A549 (cell line): ENCODE data around the gene SLC6A6. TPM values are rescaled to one million over a fixed set of nuclear protein-coding genes. Genes with fewer than 3 reads are reported as not detected.
A peak's percentile ranks its signal among the peaks of the same experiment; 100 is the strongest.

ENCODE experiments used
- ATAC-seq, 2 experiments: fragments of 200-7000 bp in 1 of 2; fragments of >200 bp in 1 of 2; cut with Nextera tagmentation in 1 of 2; cut with Tn5 transposase in 1 of 2; 3 replicates each; pipeline versions ENCODE4 v1.8.0 to v1.9.1; 2018 to 2020; ENCODE audit warnings: mild to moderate bottlenecking in 1 of 2, moderate library complexity in 1 of 2
- CTCF ChIA-PET: fragments of 300-600 bp; sonication (Branson Sonifier 250); formaldehyde crosslinking; extraction: SDS; loops from one replicate; lab custom pipeline; 2021; ENCODE audit warnings: antibody characterized with exemption, inconsistent platforms; lab: Yijun Ruan, JAX
- POLR2A ChIA-PET: fragments of 350-600 bp; formaldehyde crosslinking; extraction: SDS; loops from one replicate; lab custom pipeline; 2021; ENCODE audit warnings: antibody characterized with exemption, inconsistent platforms; lab: Yijun Ruan, JAX
- DNase-seq, 2 experiments: peaks; one replicate each; pipeline versions ENCODE4 v3.0.0 to v3.0.0-alpha.2; 2011 to 2016; ENCODE audit warnings: low read depth in 1 of 2, low spot score in 1 of 2
- FAIRE-seq: peaks from 2 replicates; lab custom pipeline; 2011; peaks lifted over from hg19 to GRCh38; lab: Jason Lieb, UNC
- H3K27ac ChIP-seq, 2 experiments: fragments of >200 bp; sonication (Bioruptor Twin); formaldehyde crosslinking; 3 replicates each; pipeline ENCODE4 v1.5.1; 2016 to 2017
- H3K4me1 ChIP-seq: fragments of >200 bp; sonication (Bioruptor Twin); formaldehyde crosslinking; 3 replicates; pipeline ENCODE4 v1.6.1; 2016
- H3K4me2 ChIP-seq: fragments of >200 bp; sonication (Bioruptor Twin); formaldehyde crosslinking; 3 replicates; pipeline ENCODE4 v1.6.1; 2016
- H3K4me3 ChIP-seq: fragments of >200 bp; sonication (Bioruptor Twin); formaldehyde crosslinking; 3 replicates; pipeline ENCODE4 v1.5.1; 2016
- H3K9me3 ChIP-seq: fragments of >200 bp; sonication (Bioruptor Twin); formaldehyde crosslinking; 3 replicates; pipeline ENCODE4 v1.6.1; 2016
- BHLHE40 ChIP-seq: IDR thresholded peaks from 2 replicates; pipeline ENCODE4 v1.6.1; 2012; ENCODE audit warnings: low read depth, low read length, inconsistent platforms
- CBX2 ChIP-seq: fragments of 200-600 bp; sonication (generic); IDR thresholded peaks from 2 replicates; pipeline ENCODE4 v1.6.1; 2016; ENCODE audit warnings: low read depth, mild to moderate bottlenecking, borderline replicate concordance
- CBX8 ChIP-seq: fragments of 200-600 bp; sonication (generic); IDR thresholded peaks from 2 replicates; pipeline ENCODE4 v1.6.1; 2016
- CEBPB ChIP-seq, 2 experiments: fragments of >200 bp in 1 of 2; sonication (Bioruptor Twin) in 1 of 2; formaldehyde crosslinking in 1 of 2; IDR thresholded peaks; 2 replicates each; pipeline ENCODE4 v1.6.1; 2012 to 2016
- EP300 ChIP-seq, 2 experiments: fragments of >200 bp; sonication (Bioruptor Twin); formaldehyde crosslinking; IDR thresholded peaks; 2 replicates in 1 of 2; 3 replicates in 1 of 2; pipeline ENCODE4 v1.6.1; 2016 to 2017
- FOSL2 ChIP-seq, 2 experiments: fragments of 450-650 bp in 1 of 2; fragments of >200 bp in 1 of 2; sonication (Bioruptor Twin) in 1 of 2; formaldehyde crosslinking; IDR thresholded peaks; 2 replicates each; pipeline versions ENCODE4 v1.5.0 to v1.6.1; 2016 to 2020; ENCODE audit warnings: mild to moderate bottlenecking in 1 of 2, moderate library complexity in 1 of 2
- HMGXB4 ChIP-seq: fragments of 250-450 bp; sonication (Bioruptor Pico); IDR thresholded peaks from 2 replicates; pipeline ENCODE4 v1.5.0; 2021; ENCODE audit warnings: mild to moderate bottlenecking, moderate library complexity, borderline replicate concordance
- HOXB5 ChIP-seq: fragments of 250-450 bp; sonication (Bioruptor Pico); IDR thresholded peaks from 2 replicates; pipeline ENCODE4 v1.5.0; 2020; ENCODE audit warnings: mild to moderate bottlenecking, moderate library complexity
- KDM1A ChIP-seq: fragments of 200-600 bp; sonication (generic); IDR thresholded peaks from 2 replicates; pipeline ENCODE4 v1.6.1; 2016; ENCODE audit warnings: low read depth, mild to moderate bottlenecking
- MAX ChIP-seq: IDR thresholded peaks from 2 replicates; pipeline ENCODE4 v1.6.1; 2012
- MAZ ChIP-seq: fragments of 150-350 bp; IDR thresholded peaks from 2 replicates; pipeline ENCODE4 v1.6.1; 2014; ENCODE audit warnings: antibody characterized with exemption, low read depth, low read length, borderline replicate concordance
- MYC ChIP-seq: IDR thresholded peaks from 2 replicates; pipeline ENCODE4 v1.6.1; 2012; ENCODE audit warnings: mild to moderate bottlenecking, inconsistent platforms, low read length, improper control_type of control experiment, borderline replicate concordance
- NFE2L2 ChIP-seq: fragments of 150-350 bp; conservative IDR thresholded peaks from 2 replicates; pipeline ENCODE4 v1.6.1; 2014; ENCODE audit warnings: low read length
- NPAS2 ChIP-seq: fragments of 250-450 bp; sonication (Bioruptor Pico); IDR thresholded peaks from 2 replicates; pipeline ENCODE4 v1.8.0; 2022; ENCODE audit warnings: mild to moderate bottlenecking, moderate library complexity, borderline replicate concordance
- PHF8 ChIP-seq: fragments of 200-600 bp; sonication (generic); IDR thresholded peaks from 2 replicates; pipeline ENCODE4 v1.6.1; 2016; ENCODE audit warnings: low read depth, mild to moderate bottlenecking, antibody characterized with exemption, moderate library complexity, borderline replicate concordance
- POLR2A ChIP-seq: IDR thresholded peaks from 2 replicates; pipeline ENCODE4 v1.6.1; 2012; ENCODE audit warnings: mild to moderate bottlenecking, low read length
- RAD21 ChIP-seq, 2 experiments: fragments of >200 bp in 1 of 2; sonication (Bioruptor Twin) in 1 of 2; formaldehyde crosslinking in 1 of 2; IDR thresholded peaks in 1 of 2; conservative IDR thresholded peaks in 1 of 2; 2 replicates in 1 of 2; 3 replicates in 1 of 2; pipeline ENCODE4 v1.6.1; 2012 to 2018; ENCODE audit warnings: inconsistent platforms in 1 of 2
- RARB ChIP-seq: fragments of 250-450 bp; sonication (Bioruptor Pico); IDR thresholded peaks from 2 replicates; pipeline ENCODE4 v1.8.0; 2021; ENCODE audit warnings: mild to moderate bottlenecking, moderate library complexity
- RCOR1 ChIP-seq: fragments of 150-350 bp; IDR thresholded peaks from 2 replicates; pipeline ENCODE4 v1.6.1; 2014; ENCODE audit warnings: antibody characterized with exemption, low read length, low read depth
- RNF2 ChIP-seq: fragments of 200-600 bp; sonication (generic); IDR thresholded peaks from 2 replicates; pipeline ENCODE4 v1.6.1; 2016; ENCODE audit warnings: low read depth, mild to moderate bottlenecking, antibody characterized with exemption, moderate library complexity, borderline replicate concordance
- SMC3 ChIP-seq: fragments of >200 bp; sonication (Bioruptor Twin); formaldehyde crosslinking; IDR thresholded peaks from 3 replicates; pipeline ENCODE4 v1.6.1; 2018; ENCODE audit warnings: inconsistent platforms
- SREBF2 ChIP-seq: fragments of 450-650 bp; IDR thresholded peaks from 2 replicates; pipeline ENCODE4 v1.6.1; 2014; ENCODE audit warnings: mild to moderate bottlenecking, moderate library complexity
- TFCP2L1 ChIP-seq: fragments of 250-450 bp; sonication (Bioruptor Pico); IDR thresholded peaks from 2 replicates; pipeline ENCODE4 v1.5.0; 2021; ENCODE audit warnings: mild to moderate bottlenecking
- ZC3H11A ChIP-seq: fragments of 450-650 bp; IDR thresholded peaks from 2 replicates; pipeline ENCODE4 v1.6.1; 2014; ENCODE audit warnings: antibody characterized with exemption, mild to moderate bottlenecking
- WGBS: methylation state at CpG from one replicate; pipeline ENCODE4 v1.1.6; 2017; ENCODE audit errors: missing lambda C conversion rate; 5-methylcytosine and 5-hydroxymethylcytosine counted together
- polyA plus RNA-seq, 4 experiments: library from polyadenylated mRNA; depleted of rRNA in 3 of 4; stranded (reverse); fragments of >200 nt; fragmentation: RNase III in 1 of 4; extraction: RNeasy Plus Mini Kit Qiagen cat#74134 plus additional on column Dnase treatment in 1 of 4; gene quantifications; 2 replicates in 3 of 4; 3 replicates in 1 of 4; pipeline ENCODE4 v1.2.3, GENCODE V29; 2011 to 2017
- TF ChIP-seq, protein P1 (sequence below): fragments of 450-650 bp; IDR thresholded peaks from 2 replicates; pipeline ENCODE4 v1.6.1; 2014; ENCODE audit warnings: antibody characterized with exemption
- TF ChIP-seq, protein P2 (sequence below): IDR thresholded peaks from 2 replicates; pipeline ENCODE4 v1.6.1; 2012; ENCODE audit warnings: low read depth, borderline replicate concordance
- TF ChIP-seq, protein P3 (sequence below): IDR thresholded peaks from 2 replicates; pipeline ENCODE4 v1.6.1; 2012
- TF ChIP-seq, protein P4 (sequence below): fragments of >200 bp; sonication (Bioruptor Twin); formaldehyde crosslinking; IDR thresholded peaks from 2 replicates; pipeline ENCODE4 v1.6.1; 2016

The SLC6A6 gene
- polyA plus RNA-seq, 2 of the 4 experiments (the other 2 are of a cell fraction) = 73.3 to 73.8 TPM

DNA sequence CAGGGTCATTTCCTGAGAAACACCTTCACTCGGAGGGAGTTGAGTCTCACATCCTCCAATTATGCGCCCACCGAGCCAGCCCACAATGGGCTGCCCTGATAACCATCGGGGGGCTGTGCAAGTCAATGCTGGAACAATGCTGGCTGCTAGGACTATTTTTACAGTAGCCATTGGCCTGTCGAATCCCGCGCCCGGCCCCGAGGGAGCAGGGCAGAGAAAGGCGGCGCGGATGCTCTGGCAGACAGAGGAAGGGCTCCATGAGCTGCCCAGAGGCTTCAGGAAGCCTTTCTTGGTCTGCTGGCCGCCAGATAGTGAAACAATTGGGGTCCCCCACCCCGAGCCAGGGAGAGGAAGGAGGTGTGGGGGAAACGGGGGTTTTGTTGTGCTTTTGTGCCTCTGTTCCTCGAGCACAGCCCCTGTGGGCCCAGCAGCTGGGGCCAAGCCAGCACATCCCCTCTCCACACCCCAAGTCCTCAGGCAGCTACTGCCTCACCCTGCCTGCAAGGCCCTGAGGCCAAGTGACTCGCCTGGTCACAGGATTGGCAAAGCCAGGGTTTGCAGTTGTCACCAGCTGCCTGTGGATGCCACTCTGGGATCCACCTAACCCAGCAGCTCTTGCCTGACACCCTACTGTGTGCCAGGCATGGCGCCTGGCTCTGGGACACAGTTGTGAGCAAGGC, 39.0 kb downstream of the SLC6A6 start:
- H3K4me1 ChIP-seq = peaks cover 57% of the 10 kb centered on the region
- no peak overlapping the region for H3K4me3 ChIP-seq
- CTCF ChIA-PET = interaction anchor here (0.9 to 1.9 kb wide), 8 partner anchors 11 to 180 kb away, joined by 3 to 10 read pairs (median 5); no protein-coding TSS in a partner anchor
- DNase-seq (no peak), FAIRE-seq (no peak)
- H3K4me2 ChIP-seq = peak overlapping the region; percentile 44
- no peak for TF ChIP-seq MAZ
- TF ChIP-seq, protein P1, sequence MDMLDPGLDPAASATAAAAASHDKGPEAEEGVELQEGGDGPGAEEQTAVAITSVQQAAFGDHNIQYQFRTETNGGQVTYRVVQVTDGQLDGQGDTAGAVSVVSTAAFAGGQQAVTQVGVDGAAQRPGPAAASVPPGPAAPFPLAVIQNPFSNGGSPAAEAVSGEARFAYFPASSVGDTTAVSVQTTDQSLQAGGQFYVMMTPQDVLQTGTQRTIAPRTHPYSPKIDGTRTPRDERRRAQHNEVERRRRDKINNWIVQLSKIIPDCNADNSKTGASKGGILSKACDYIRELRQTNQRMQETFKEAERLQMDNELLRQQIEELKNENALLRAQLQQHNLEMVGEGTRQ = no peak
- TF ChIP-seq POLR2A = no peak
- no peak for TF ChIP-seq RCOR1
- TF ChIP-seq PHF8 = no peak
- no peak for TF ChIP-seq NPAS2 (CRISPR knock-in tag)
- TF ChIP-seq RNF2 = no peak
- TF ChIP-seq KDM1A = no peak
- no peak for TF ChIP-seq ZC3H11A
- no peak for TF ChIP-seq CBX2
- TF ChIP-seq, all 56 proteins: peak for 0
- H3K9me3 ChIP-seq = no peaks in the 10 kb centered on the region
- POLR2A ChIA-PET = interaction anchor here (1.5 kb wide), 1 partner anchor 8 kb away, joined by 5 read pairs; no protein-coding TSS in a partner anchor
- peak overlapping the region in 1 of 2 experiments; percentile 68; a peak in 3 of 6 replicates for H3K27ac ChIP-seq
- ATAC-seq = peak; percentile 34 to 70; a peak in 4 of 6 replicates
- WGBS = 93% methylated on average over 18 of the region's 18 CpGs

DNA sequence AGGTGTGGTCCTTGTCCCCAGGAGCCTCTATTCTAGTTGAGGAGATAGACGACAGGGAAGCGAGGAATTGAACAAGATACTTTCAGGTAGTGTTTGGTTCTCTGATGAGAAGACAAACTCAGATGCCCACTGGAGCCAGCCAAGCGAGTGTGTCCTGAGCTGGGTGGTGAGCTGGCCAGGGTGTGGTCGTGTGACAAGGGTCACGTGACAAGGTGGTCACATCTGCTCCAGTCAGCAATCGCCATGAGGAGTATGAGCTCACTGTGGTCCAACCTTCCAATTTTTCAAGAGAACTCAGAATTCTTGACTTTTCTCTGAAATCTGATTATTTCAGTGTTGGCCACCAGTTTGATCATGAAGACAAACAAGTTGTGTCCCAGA, 39.5 kb downstream of the SLC6A6 start:
- Histone ChIP-seq H3K4me2 (peak overlapping the region; percentile 44; the same call in 2 of the 3 replicates), H3K4me3 (no peak overlapping the region), H3K9me3 (no peaks in the 10 kb centered on the region), H3K27ac (peak overlapping the region in 1 of 2 experiments; percentile 68; a peak in 3 of 6 replicates), H3K4me1 (peaks cover 52% of the 10 kb centered on the region)
- DNase-seq (no peak), ATAC-seq (no peak), FAIRE-seq (no peak)
- 86% methylated on average over 6 of the region's 6 CpGs for WGBS
- POLR2A ChIA-PET = interaction anchor here (1.5 kb wide), 1 partner anchor 9 kb away, joined by 5 read pairs; no protein-coding TSS in a partner anchor
- TF ChIP-seq MAX (no peak), BHLHE40 (no peak), RCOR1 (no peak), CBX8 (no peak), TFCP2L1 (CRISPR knock-in tag) (no peak), MYC (no peak), SMC3 (no peak), NFE2L2 (no peak), PHF8 (no peak), FOSL2 (IDR thresholded peaks at IDR 0.05) (no peak), FOSL2 (CRISPR knock-in tag; IDR thresholded peaks at IDR 0.05) (no peak)
- TF ChIP-seq, protein P1 = no peak
- TF ChIP-seq, protein P2, sequence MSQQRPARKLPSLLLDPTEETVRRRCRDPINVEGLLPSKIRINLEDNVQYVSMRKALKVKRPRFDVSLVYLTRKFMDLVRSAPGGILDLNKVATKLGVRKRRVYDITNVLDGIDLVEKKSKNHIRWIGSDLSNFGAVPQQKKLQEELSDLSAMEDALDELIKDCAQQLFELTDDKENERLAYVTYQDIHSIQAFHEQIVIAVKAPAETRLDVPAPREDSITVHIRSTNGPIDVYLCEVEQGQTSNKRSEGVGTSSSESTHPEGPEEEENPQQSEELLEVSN = no peak
- CTCF ChIA-PET = interaction anchor here (0.9 to 1.9 kb wide), 6 partner anchors 10 to 180 kb away, joined by 3 to 7 read pairs (median 5); no protein-coding TSS in a partner anchor

DNA sequence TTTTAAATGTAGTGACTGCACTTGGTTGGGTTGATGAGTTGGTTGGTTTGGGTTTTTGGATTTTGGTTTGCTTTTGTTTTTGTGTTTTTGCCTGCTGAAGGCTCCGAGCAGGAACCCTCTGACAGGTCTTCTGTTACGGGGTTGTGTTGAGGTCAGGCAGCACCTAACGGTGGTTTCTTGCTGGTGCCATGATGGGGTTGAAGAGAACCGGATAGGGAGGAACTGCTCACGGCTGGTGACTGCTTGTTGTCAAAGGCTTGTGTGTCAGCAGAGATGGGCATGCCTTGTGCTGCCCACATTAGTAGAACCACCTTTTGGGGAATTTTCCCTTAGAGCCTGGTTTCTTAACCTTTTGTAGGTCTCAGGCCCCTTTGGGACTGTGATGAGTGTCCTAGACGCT, 42.0 kb downstream of the SLC6A6 start:
- ChIA-PET CTCF (interaction anchor here (1.2 kb wide), 1 partner anchor 183 kb away, joined by 6 read pairs; no protein-coding TSS in a partner anchor), POLR2A (no interaction called here)
- no peak overlapping the region for H3K4me3 ChIP-seq
- WGBS = 96% methylated on average over 6 of the region's 6 CpGs
- no peaks in the 10 kb centered on the region for H3K9me3 ChIP-seq
- FAIRE-seq (no peak), DNase-seq (no peak), ATAC-seq (no peak)
- no peak overlapping the region; a peak in 1 of 6 replicates for H3K27ac ChIP-seq
- H3K4me2 ChIP-seq = no peak overlapping the region
- H3K4me1 ChIP-seq = peaks cover 31% of the 10 kb centered on the region
- TF ChIP-seq NFE2L2 = no peak
- no peak for TF ChIP-seq KDM1A
- no peak for TF ChIP-seq CEBPB (IDR thresholded peaks at IDR 0.05)
- no peak for TF ChIP-seq RARB (CRISPR knock-in tag)
- no peak for TF ChIP-seq EP300 (IDR thresholded peaks at IDR 0.05)
- TF ChIP-seq, protein P3, sequence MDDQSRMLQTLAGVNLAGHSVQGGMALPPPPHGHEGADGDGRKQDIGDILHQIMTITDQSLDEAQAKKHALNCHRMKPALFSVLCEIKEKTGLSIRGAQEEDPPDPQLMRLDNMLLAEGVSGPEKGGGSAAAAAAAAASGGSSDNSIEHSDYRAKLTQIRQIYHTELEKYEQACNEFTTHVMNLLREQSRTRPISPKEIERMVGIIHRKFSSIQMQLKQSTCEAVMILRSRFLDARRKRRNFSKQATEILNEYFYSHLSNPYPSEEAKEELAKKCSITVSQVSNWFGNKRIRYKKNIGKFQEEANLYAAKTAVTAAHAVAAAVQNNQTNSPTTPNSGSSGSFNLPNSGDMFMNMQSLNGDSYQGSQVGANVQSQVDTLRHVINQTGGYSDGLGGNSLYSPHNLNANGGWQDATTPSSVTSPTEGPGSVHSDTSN = no peak
- no peak for TF ChIP-seq HMGXB4 (CRISPR knock-in tag)
- TF ChIP-seq RAD21 (conservative IDR thresholded peaks at IDR 0.05 in 1 of 2, IDR thresholded peaks at IDR 0.05 in 1 of 2) = no peak
- TF ChIP-seq, protein P4, sequence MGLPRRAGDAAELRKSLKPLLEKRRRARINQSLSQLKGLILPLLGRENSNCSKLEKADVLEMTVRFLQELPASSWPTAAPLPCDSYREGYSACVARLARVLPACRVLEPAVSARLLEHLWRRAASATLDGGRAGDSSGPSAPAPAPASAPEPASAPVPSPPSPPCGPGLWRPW = no peak
- no peak for TF ChIP-seq SREBF2
- no peak for TF ChIP-seq HOXB5 (CRISPR knock-in tag)
- no peak for TF ChIP-seq POLR2A
